Limb (tissue), 2 donors: Measurements from ENCODE around the gene PHAX.
"Not testable (repeated sequence)": the region's sequence is repeated elsewhere in the genome, so short reads cannot be mapped to it uniquely, and the experiment has no call there.

Experiments used
- DNase-seq, 2 donors: peaks; one replicate each; pipeline ENCODE4 v3.0.0-alpha.2; 2016; ENCODE audit errors: extremely low spot score in 2 of 2

The PHAX gene

GRCh38 chr5:126600631-126601511 is at the start of gene PHAX:
Gene PHAX (plus strand): TSS chr5:126600947. CDS start chr5:126600963, 16 bp downstream.
- peak; percentile 88 to 89 for DNase-seq

GRCh38 chr5:126552614-126553013 is 48.1 kb upstream of the PHAX start:
- DNase-seq: no peak

GRCh38 chr5:126555101-126555500 is 45.6 kb upstream of the PHAX start:
- not testable (repeated sequence) for DNase-seq

GRCh38 chr5:126561908-126562307 is 38.8 kb upstream of the PHAX start:
- no peak for DNase-seq

GRCh38 chr5:126562823-126563222 is 37.9 kb upstream of the PHAX start:
- DNase-seq: no peak

GRCh38 chr5:126568206-126568755 is 32.5 kb upstream of the PHAX start:
- DNase-seq: no peak

GRCh38 chr5:126575644-126576043 is 25.1 kb upstream of the PHAX start:
- no peak for DNase-seq

GRCh38 chr5:126576974-126577373 is 23.8 kb upstream of the PHAX start:
- no peak for DNase-seq

- no peak for DNase-seq
Measured at GRCh38 chr5:126577415-126577814, 23.3 kb upstream of the PHAX start.

GRCh38 chr5:126579716-126580115 is 21.0 kb upstream of the PHAX start:
- no peak for DNase-seq

GRCh38 chr5:126583761-126584160 is 17.0 kb upstream of the PHAX start:
- no peak for DNase-seq

GRCh38 chr5:126587551-126588390 is 13.0 kb upstream of the PHAX start:
- no peak for DNase-seq

GRCh38 chr5:126589536-126590297 is 11.0 kb upstream of the PHAX start:
- DNase-seq: no peak

- no peak for DNase-seq
Measured at GRCh38 chr5:126591549-126591948, 9.2 kb upstream of the PHAX start.

GRCh38 chr5:126594748-126595485 is 5.8 kb upstream of the PHAX start, which contains the start of gene ALDH7A1:
Gene ALDH7A1 (minus strand): TSS chr5:126595219. CDS start chr5:126595198, 21 bp downstream.
- DNase-seq: peak; percentile 96 to 98

GRCh38 chr5:126595486-126596083 is 5.2 kb upstream of the PHAX start:
- DNase-seq: no peak

GRCh38 chr5:126597156-126597555 is 3.6 kb upstream of the PHAX start:
- DNase-seq: no peak

- no peak for DNase-seq
Measured at GRCh38 chr5:126599499-126599898, 1.2 kb upstream of the PHAX start.

- not testable (repeated sequence) for DNase-seq
Measured at GRCh38 chr5:126599971-126600630, 646 bp upstream of the PHAX start.
